Head of caudate nucleus (tissue), 42 donors: ENCODE data around the gene RELA.

Source experiments
- DNase-seq, 42 donors: peaks; one replicate each; pipeline versions ENCODE4 v3.0.0 to v3.0.0-alpha.2; 2020 to 2021; ENCODE audit warnings: mixed read lengths in 7 of 42
- intact Hi-C: fragments of 100-400 bp; cut with DNase I; formaldehyde crosslinking; loops from one replicate; pipeline ENCODE4 v1.15.0; 2022

RELA gene

GRCh38 chr11:65607614-65608426 lies 54.9 kb downstream of the RELA start:
- intact Hi-C loops, result no loop called here
- no peak for DNase-seq

- peak; percentile 90 to 99 (median 97) for DNase-seq
- intact Hi-C loops, result no loop called here
These were observed 55.7 kb downstream of the RELA start for GRCh38 chr11:65606876-65607613.

GRCh38 chr11:65604258-65604657 lies 58.5 kb downstream of the RELA start:
- DNase-seq, result no peak
- intact Hi-C loops, result no loop called here
